Testis (tissue), 3 donors: ENCODE measurements around the gene NAP1L4. TPM values are rescaled to one million over a fixed set of nuclear protein-coding genes. Genes with fewer than 3 reads are reported as not detected.

ENCODE experiments used
- DNase-seq: peaks from one replicate; pipeline ENCODE4 v3.0.0-alpha.2; 2019
- H3K27ac ChIP-seq, 2 donors: fragments of 200-600 bp; sonication (generic); one replicate each; pipeline ENCODE4 v1.5.1; 2019
- H3K27me3 ChIP-seq: fragments of 200-600 bp; sonication (generic); one replicate; pipeline ENCODE4 v1.5.1; 2019
- H3K36me3 ChIP-seq: fragments of 200-600 bp; sonication (generic); one replicate; pipeline ENCODE4 v1.5.1; 2017; ENCODE audit warnings: low read depth; ENCODE audit errors: missing control alignments
- H3K4me1 ChIP-seq: fragments of 200-600 bp; sonication (generic); one replicate; pipeline ENCODE4 v1.5.1; 2019
- H3K4me3 ChIP-seq, 2 donors: fragments of 200-600 bp; sonication (generic); one replicate each; pipeline ENCODE4 v1.5.1; 2017 to 2019
- H3K9me3 ChIP-seq: fragments of 200-600 bp; sonication (generic); one replicate; pipeline ENCODE4 v1.5.1; 2017
- POLR2A ChIP-seq: fragments of 450-650 bp; IDR thresholded peaks from one replicate; pipeline ENCODE4 v1.6.1; 2017; ENCODE audit warnings: antibody characterized with exemption, mild to moderate bottlenecking, moderate library complexity
- WGBS, 2 donors: methylation state at CpG; one replicate each; pipeline ENCODE4 v1.1.5; 2018; 5-methylcytosine and 5-hydroxymethylcytosine counted together
- intact Hi-C: fragments of 100-400 bp; cut with DNase I; formaldehyde crosslinking; loops from one replicate; pipeline ENCODE4 v1.15.1; 2023; ENCODE audit warnings: low total_unique reads
- polyA plus RNA-seq: library from polyadenylated mRNA; stranded (reverse); fragments of 350-450 nt; fragmentation: Illumina TruSeq; extraction: RNeasy Lipid Tissue Mini Kit (QIAGEN cat#74804); gene quantifications from one replicate; pipeline ENCODE4 v1.2.3, GENCODE V29; 2014; ENCODE audit warnings: low read depth, low replicate concordance; ENCODE audit not compliant: insufficient read depth
- total RNA-seq, 2 donors: library from RNA; depleted of rRNA; stranded (reverse); fragments of >200 nt; gene quantifications; one replicate each; pipeline ENCODE4 v1.2.3, GENCODE V29; 2016
- TF ChIP-seq, protein P1 (sequence below), 3 experiments: fragments of 450-650 bp in 2 of 3; fragments of 200-600 bp in 1 of 3; sonication (generic) in 1 of 3; IDR thresholded peaks; one replicate each; pipeline ENCODE4 v1.5.1; 2016 to 2019; ENCODE audit warnings: antibody characterized with exemption in 3 of 3, mild to moderate bottlenecking in 2 of 3, moderate library complexity in 1 of 3

The NAP1L4 gene
- total and polyA plus RNA-seq, 3 donors from 2014 or later = 165 to 208 (median 206) TPM

DNA sequence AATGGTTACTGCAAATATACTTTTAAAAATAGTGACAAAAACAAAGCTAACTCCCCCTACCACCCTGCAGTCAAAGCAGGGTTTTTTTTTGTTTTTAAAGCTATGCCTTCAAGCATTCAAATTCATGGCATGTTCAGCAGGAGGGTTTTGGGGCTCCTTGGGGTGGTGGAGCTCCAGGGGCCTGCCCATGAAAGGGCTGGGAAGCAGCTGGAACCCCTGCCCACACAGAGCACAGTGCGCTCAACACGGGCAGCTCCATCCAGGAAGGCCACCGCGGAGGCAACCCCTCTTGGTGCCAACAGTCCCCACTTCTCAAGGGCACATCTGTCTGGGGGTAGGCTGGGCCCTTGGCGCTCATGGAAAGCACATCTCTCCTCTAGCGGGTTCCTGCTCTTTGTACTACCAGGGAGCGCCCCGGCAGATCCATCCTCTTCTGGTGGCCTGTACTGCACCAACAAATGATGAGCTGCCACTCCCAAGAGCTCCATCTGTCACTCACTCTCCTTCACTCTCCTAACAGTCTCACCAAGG, 46.3 kb downstream of the NAP1L4 start:
- WGBS, 2 donors = 62 to 68% methylated on average over 6 to 8 of the region's 8 CpGs
- no peak for DNase-seq
- H3K9me3 ChIP-seq = no peaks in the 10 kb centered on the region
- peak overlapping the region in 1 of 2 donors; percentile 48 for H3K27ac ChIP-seq
- H3K27me3 ChIP-seq = no peaks in the 10 kb centered on the region
- TF ChIP-seq, protein P1, sequence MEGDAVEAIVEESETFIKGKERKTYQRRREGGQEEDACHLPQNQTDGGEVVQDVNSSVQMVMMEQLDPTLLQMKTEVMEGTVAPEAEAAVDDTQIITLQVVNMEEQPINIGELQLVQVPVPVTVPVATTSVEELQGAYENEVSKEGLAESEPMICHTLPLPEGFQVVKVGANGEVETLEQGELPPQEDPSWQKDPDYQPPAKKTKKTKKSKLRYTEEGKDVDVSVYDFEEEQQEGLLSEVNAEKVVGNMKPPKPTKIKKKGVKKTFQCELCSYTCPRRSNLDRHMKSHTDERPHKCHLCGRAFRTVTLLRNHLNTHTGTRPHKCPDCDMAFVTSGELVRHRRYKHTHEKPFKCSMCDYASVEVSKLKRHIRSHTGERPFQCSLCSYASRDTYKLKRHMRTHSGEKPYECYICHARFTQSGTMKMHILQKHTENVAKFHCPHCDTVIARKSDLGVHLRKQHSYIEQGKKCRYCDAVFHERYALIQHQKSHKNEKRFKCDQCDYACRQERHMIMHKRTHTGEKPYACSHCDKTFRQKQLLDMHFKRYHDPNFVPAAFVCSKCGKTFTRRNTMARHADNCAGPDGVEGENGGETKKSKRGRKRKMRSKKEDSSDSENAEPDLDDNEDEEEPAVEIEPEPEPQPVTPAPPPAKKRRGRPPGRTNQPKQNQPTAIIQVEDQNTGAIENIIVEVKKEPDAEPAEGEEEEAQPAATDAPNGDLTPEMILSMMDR (IDR thresholded peaks at IDR 0.05) = no peak
- TF ChIP-seq POLR2A = no peak
- H3K36me3 ChIP-seq = no peaks in the 10 kb centered on the region
- no peak overlapping the region for H3K4me3 ChIP-seq
- peaks cover 16% of the 10 kb centered on the region for H3K4me1 ChIP-seq
- intact Hi-C loops = no loop called here

GRCh38 chr11:2945031-2945756, 46.9 kb downstream of the NAP1L4 start:
- no peak overlapping the region for H3K4me3 ChIP-seq
- WGBS, 2 donors = 8 to 13% methylated on average over 15 to 16 of the region's 16 CpGs
- H3K36me3 ChIP-seq = no peaks in the 10 kb centered on the region
- no peaks in the 10 kb centered on the region for H3K9me3 ChIP-seq
- TF ChIP-seq, protein P1 (IDR thresholded peaks at IDR 0.05) = no peak
- no peak for TF ChIP-seq POLR2A
- DNase-seq = peak; percentile 94
- H3K27me3 ChIP-seq = no peaks in the 10 kb centered on the region
- peaks cover 16% of the 10 kb centered on the region for H3K4me1 ChIP-seq
- intact Hi-C loops = no loop called here
- H3K27ac ChIP-seq = peak overlapping the region in 1 of 2 donors; percentile 48

DNA sequence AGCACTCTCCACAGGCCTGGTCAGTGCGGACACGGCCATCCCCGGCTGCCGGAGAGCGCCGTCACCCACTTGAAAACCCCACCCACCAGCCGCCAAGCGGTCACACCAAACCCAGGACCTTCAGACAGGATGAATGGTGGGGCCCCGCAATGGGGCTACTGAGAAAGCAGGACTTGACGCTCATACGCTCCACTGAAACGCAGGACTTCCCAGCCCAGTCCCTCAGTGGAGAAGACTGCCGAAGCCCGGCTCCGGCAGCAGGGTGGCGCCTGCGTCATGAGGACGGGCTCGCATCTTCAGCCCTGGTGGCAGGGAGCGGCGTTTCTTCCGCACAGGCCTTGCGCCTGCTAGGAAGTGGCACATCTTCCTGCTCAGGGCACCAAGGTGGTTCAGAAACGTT, 47.6 kb downstream of the NAP1L4 start:
- intact Hi-C loops = no loop called here
- H3K27ac ChIP-seq = peak overlapping the region in 1 of 2 donors; percentile 48
- TF ChIP-seq, protein P1 (IDR thresholded peaks at IDR 0.05) = no peak
- TF ChIP-seq POLR2A = no peak
- no peaks in the 10 kb centered on the region for H3K36me3 ChIP-seq
- H3K9me3 ChIP-seq = no peaks in the 10 kb centered on the region
- DNase-seq = no peak
- H3K27me3 ChIP-seq = no peaks in the 10 kb centered on the region
- no peak overlapping the region for H3K4me3 ChIP-seq
- H3K4me1 ChIP-seq = peaks cover 16% of the 10 kb centered on the region
- 65 to 88% methylated on average over 9 to 24 of the region's 24 CpGs for WGBS, 2 donors

DNA sequence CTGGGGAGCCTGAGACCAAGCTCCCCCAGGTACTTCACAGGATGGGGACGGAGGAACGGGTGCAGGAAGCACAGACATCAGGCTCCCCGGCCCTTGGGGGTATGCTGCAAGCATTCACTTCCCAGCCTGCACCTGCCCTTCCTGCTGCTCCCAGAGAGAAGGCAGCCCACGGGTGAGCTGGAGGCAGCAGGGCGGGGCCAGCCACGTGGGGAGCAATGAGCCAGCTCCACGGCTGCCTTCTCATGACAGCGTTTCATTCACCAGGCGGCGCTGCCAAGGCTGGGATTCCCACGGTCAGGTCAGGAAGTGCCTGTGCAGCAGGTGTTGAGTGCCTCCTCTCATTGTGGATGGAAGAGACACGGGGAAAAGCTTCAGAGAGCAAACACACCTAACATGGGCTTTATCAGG, 48.4 kb downstream of the NAP1L4 start:
- WGBS, 2 donors = 66 to 68% methylated on average over 5 to 12 of the region's 12 CpGs
- TF ChIP-seq, protein P1 (IDR thresholded peaks at IDR 0.05) = no peak
- TF ChIP-seq POLR2A = no peak
- Histone ChIP-seq H3K4me3 (no peak overlapping the region), H3K36me3 (no peaks in the 10 kb centered on the region), H3K27me3 (no peaks in the 10 kb centered on the region), H3K4me1 (peaks cover 16% of the 10 kb centered on the region), H3K27ac (no peak overlapping the region), H3K9me3 (no peaks in the 10 kb centered on the region)
- no peak for DNase-seq
- intact Hi-C loops = no loop called here
